Ramos (cell line): ENCODE measurements around the gene KIF5B.
"Not testable (repeated sequence)": the region's sequence is repeated elsewhere in the genome, so short reads cannot be mapped to it uniquely, and the experiment has no call there.

Experiments
- in situ Hi-C: fragments of 300-500 bp; cut with MboI; formaldehyde crosslinking; loops from one replicate; pipeline ENCODE4 v1.14.3; 2022; ENCODE audit warnings: low sequenced_read_pairs; ENCODE audit not compliant: unreplicated experiment

Gene KIF5B

DNA sequence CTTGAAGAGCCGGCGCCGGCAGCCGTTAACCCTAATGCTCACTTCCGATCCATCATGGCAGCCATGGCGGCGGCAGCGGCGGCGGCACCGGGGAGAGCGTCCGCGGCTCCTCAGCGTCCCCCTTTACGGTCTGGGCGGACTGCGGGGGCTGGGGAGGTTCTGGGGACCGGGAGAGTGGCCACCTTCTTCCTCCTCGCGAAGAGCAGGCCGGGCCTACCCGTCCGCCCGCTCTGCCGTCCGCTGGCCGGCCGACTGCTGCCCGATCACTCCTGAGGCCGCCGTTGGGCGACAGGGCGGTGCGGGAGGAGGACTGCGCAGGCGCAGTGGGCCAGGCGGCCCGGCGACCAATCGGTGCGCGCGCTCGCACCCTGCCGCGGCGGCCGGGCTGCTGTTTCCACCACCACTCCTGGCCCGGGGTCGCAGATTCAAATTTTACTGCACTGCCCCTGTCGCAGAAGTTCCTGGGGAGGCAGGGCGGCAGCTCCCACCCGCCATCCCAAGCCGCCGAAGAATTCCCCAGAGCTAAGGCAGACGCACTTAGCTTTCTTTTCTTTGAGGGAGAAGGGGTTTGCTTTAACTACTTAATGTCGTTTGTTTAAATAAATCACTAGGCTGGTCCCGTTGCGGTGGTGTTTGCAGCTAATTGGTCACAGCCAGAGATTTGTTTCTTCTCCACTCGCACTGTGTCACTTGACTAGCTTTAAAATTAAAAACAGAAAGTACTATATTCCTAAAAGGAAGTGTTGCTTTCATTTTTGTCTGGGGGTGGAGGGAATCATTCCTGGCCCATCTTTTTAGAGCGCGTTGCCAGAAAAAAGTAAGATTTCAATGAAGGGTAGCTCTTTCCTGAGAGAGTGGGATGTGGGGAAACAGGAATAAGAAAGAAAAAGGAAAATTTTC is at the start of gene KIF5B:
Gene KIF5B, minus strand, starts transcription at position 290 of the 900 bp plus-strand sequence. CDS start 452 bp downstream, outside the sequence.
- in situ Hi-C loops, result loop anchor here (25.0 kb wide), 1 partner anchor 306 kb away; no protein-coding TSS in a partner anchor

DNA sequence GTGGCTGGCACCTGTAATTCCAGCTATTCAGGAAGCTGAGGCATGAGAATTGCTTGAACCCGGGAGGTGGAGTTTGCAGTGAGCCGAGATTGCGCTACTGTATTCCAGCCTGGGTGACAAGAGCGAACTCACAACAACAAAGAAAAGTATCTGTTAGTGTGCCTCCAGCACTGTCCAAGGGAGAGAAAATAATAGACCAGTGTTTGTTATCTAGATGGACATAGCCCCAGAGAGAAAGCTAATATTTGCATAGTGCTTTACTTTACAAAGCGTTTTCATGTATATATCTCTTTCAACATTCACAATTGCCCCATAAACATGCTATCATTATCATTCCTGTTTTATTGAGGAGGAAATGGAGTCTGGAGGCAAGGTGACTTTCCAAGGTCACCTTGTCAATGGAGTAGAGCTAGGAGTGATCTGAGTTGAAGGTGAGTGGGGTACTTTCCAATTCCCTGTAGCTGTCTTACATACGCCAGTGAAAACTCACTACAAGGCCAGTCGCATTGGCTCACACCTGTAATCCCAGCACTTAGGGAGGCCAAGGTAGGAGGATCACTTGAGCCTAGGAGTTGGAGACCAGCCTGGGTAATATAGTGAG is 49.7 kb upstream of the KIF5B start:
- in situ Hi-C loops, result no loop called here

DNA sequence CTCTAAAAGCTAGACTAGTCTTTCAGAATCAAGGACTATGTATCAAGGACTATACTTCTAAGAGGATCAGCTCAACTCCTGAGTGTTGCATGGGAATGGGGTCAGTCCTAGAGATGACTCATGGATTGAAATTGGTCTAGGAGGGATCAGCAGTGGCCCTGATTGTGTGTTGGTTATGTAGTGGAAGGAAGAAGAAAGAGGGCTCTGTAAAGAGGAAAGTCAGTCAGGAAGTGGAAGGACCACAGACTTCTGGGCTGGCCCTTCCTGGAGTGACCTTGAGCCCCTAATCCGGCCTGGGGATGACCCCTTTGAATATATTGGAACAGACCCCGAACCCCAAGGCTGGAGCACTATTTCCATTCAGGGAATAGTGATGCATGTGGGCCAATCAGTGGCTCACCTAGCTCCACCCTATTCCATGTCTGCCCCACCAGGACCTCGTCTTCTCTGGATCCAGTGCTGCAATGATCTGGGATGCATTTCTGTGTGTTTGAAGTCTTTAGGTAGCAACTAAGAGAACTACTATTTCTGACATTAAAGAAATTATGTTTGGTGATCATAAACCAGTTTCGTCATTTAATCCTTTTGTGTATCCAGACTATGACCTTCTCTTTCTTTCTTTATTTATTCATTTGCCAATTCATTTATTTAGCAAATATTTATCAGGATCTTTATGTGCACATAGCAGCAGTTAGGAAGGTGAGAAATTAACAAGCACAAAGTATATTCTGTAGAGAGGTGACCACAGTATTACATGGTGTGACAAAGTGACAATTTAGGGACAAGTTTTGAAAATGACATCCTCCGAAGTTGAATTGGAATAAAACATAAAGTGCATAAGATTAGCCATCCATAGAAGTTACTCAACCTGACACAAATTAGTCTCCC is 48.6 kb upstream of the KIF5B start:
- in situ Hi-C loops, result no loop called here

DNA sequence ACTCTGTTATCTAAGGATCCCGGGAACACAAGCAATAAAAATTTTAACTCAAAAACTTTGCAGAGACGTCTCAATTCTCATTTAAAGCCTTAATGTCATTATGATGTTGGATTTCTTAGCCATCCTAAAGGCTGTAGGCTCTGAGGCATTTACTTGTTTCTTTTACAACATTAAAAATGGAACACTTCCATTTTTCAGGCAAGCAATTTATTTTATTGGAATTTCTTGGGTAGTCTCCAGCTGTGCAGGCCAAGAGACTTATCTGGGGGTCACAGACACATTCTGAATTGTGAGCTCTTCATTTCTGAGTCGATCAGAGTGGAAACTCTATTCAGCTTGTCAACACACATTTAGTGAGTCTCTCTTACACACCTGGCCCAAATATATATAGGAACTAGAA is 48.0 kb upstream of the KIF5B start:
- in situ Hi-C loops, result no loop called here

DNA sequence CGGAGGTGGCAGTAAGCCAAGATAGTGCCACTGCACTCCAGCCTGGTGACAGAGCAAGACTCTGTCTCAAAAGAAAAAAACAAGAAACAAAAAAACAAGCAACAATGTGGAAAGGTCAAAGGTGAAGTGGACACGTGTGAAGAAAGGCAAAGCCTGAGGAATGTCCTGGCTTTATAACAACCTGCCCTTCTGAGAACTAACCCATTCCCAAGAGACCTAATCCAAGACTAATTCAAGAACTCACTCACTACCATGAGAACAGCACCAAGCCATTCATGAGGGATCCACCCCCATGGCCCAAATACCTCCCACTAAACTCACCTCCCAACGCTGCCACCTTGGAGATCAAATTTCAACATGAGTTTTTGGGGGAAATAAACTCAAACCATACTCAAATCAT is 47.5 kb upstream of the KIF5B start:
- in situ Hi-C loops, result no loop called here

DNA sequence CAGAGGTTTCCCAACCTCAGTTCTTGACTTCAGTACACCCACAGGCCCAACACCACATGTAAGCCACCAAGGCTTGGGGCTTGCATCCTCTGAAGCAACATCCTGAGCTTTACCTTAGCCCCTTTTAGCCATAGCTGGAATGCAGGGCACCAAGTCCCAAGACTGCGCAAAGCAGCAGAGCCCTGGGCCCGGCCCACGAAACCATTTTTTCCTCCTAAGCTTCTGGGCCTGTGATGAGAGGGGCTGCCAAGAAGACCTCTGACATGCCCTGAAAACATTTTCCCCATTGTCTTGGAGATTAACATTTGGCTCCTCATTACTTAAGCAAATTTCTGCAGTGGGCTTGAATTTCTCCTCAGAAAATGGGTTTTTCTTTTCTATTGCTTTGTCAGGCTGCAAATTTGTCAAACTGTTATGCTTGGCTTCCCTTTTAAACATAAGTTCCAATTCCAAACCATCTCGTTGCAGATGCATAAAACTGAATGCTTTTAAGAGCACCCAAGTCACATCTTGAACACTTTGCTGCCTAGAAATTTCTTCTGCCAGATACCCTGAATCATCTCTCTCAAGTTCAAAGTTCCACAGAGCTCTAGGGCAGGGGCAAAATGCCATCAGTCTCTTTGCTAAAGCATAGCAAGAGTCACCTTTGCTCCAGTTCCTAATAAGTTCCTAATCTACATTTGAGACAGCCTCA is 42.5 kb upstream of the KIF5B start:
- in situ Hi-C loops, result not testable (repeated sequence)

DNA sequence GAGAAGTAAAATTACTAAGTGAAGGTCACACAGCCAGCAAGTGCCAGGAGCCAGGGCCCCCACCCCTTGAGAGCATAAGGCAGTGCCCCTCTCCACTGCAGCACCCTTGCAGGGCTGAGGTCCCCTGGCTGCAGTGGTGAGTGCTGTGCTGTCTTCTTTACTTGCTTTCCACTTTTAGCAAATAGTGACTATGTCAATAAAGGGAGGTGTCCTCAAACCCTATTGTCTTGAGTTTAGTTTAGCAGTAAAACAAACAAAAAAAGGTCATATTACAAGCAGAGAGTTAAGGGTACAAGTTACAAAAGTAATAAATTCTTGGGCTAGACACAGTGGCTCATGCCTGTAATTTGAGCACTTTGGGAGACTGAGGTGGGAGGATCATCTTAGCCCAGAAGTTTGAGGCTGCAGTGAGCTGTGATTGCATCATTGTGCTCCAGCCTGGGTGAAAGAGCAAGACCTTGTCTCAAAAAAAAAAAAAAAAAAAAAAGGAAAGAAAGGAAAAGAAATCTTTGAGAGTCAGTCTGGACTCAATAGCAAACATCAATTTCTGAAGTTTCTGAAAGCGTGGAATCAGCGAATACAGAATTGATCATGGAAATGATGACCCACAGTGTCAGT is 39.0 kb upstream of the KIF5B start:
- in situ Hi-C loops, result no loop called here

DNA sequence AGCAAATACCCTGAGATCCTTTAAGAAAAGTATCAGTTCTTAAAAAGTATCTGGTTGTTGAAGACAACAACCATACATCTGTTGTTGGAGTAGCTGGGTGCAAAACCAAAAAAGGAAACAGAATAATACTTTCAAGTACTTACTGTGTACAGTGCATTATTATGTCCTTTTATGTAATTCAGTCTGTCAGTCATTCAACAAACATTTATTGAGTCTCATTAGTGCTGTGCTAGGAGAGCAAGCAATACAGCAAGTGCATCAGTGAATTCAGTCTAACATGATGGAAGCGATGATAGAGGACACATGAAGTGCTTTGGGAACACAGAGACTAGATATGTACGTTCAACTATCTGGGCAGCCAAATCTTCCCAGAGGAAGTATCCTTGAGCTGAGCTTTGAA is 37.4 kb upstream of the KIF5B start:
- in situ Hi-C loops, result no loop called here

DNA sequence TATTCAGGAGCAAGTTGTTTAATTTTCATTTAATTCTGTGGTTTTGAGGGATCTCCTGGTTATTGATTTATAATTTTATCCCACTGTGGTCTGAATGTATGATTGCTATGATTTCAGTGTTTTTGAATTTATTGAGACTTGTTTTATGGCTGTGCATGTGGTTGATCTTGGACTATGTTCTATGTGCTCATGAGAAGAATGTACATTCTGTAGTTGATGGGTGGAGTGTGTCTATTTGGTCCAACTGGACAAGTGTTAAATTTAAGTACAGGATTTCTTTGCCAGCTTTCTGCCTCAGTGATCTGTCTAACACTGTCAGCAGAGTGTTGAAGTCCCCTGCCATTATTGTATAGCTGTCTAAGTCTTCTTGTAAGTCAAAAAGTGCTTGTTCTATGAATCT is 34.8 kb upstream of the KIF5B start:
- in situ Hi-C loops, result no loop called here

DNA sequence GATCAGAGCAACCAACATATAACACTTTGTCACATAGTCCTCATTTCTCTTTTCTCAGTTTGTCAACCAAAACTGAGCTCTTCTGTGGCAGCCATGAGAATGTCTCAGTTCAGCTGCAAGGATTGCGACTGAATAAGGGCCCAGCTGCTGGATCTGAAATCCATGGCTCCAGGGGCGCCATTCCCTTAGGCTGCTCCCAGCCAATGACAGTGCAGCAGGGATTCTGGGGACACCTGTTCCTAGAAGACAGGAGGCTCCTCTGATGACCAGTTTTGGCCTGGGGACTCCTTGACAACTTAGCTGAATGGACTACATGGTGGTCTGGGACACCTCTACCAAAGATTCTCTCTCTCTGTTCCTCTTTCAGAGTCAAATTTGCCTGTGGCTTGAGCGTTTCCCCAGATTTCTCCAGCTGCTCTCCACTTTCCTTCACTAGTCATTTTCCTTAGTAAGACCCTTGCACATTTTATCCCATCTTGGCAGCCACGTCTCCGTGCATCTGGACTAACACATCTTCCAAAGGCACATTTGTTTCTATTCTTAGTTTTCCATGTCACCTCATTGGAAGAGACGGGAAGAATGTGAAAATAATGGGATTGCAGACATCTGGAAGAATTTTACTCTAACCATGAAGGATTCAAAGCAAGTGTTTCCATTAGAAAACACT is 28.1 kb upstream of the KIF5B start:
- in situ Hi-C loops, result no loop called here

DNA sequence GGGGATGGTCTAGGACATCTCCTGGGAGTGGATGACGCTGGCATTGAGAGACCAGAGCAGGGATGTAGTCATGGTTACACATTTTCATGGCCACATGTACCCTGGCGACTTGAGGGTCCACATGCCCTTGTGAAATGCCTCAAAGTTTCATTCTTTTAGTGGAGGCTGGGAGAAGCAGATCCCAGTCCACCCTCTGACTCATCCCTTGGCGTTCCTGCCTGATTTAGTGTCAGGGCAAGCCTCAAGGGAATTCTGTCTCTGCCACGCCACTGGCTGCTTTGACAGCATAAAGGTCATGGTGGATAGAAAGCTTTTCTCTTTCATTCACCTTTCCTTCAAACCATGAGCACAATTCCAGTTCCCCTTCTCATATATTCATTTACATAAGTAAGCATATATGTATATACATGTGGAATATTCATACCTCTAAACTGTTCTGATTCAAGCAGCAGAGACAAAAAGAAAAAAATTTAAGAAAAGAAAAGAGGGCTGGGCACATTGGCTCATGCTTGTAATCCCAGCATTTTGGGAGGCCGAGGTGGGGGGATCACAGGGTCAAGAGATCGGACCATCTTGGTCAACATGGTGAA is 21.8 kb upstream of the KIF5B start:
- in situ Hi-C loops, result no loop called here

DNA sequence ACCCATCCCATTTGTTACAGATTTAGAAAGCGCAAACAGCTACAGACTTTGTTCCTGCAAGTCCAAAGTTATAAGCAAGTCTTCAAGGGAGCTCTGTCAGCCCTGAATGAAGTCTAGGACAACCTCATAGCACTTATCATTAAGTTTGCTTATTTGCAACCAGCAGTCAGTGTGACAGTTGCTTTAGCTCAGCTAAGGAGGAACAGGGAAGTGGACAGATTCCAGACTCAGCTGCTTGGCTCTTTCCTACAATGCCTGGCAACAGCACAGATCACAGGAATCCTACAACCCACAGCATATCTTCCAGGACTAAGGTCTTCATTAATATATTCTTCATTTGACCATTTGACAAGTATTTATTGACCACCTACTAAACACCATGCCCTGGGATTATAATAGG is 17.4 kb upstream of the KIF5B start:
- in situ Hi-C loops, result loop anchor here (25.0 kb wide), 1 partner anchor 289 kb away; no protein-coding TSS in a partner anchor

DNA sequence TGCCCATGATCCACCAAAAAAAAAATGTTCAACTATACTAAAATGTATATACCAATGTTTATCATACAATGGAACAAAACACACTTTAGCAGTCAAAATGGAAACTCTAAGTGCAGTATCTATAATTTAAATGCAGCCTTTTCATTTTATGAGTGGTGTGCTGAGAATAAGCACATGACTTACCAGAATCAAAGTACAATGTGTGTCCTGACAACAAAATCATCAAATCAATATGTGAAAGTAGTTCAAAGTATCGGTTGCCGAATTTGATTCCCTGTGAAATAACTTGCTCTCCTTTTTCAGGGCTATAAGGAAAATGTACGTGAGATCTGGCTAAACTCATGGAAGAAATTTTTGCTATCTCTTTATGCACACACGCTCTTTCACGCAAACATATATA is 16.9 kb upstream of the KIF5B start:
- in situ Hi-C loops, result loop anchor here (25.0 kb wide), 1 partner anchor 289 kb away; no protein-coding TSS in a partner anchor

DNA sequence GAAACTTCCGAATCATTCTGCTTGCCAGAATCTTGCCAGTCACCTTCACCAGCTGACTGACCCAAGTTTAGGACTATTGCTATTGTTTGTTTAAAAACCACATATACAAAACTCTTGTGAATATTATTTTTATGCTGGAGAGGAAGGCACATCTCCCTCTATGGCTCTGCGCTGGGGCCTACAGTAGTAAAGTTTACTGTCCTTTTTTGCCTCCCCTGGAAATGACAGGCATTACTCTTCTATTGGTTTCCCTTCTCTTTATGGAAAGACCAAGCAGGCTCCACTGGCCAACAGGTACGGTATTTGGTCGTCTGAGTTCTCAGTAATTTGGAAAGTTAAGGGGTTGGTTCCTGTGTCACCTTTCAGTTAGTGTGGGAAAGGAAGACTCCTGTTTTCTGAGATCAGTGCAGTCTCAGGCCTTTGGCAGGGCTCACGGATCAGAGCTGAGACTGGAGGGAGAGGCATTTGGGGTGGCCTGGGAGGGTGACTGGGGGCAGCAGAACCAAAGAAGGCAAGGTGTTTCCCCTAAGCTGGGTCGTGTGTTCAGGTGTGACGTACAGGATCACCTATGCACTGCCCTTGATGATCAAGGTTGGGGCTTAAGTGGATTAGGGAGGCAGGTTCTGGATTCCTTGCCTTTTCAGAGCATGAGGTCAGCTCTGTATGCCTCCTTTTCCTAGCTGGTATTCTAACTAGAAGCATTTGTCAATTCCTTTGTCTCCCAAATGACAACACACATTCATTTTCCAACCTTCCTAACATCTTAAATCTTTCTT is 16.0 kb upstream of the KIF5B start:
- in situ Hi-C loops, result loop anchor here (25.0 kb wide), 1 partner anchor 290 kb away; no protein-coding TSS in a partner anchor

DNA sequence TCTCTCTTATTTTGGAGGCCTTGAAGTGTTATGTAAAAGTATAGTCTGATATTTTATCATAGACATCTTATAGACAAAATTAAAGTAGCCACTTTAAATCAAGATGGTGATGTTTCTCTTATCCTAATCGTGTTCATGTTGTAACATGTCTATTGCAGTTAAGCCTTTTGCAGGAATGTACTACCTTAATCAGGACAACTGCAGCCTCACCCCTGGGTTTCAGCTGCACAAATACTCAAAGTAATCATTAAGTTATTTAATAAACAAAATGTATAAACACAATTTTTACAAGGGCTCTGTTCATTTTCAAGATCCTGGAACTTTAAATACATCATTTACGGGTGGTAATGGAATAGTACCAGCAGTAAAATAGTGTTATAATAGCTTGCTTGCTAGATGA is 14.4 kb upstream of the KIF5B start:
- in situ Hi-C loops, result loop anchor here (25.0 kb wide), 1 partner anchor 292 kb away; no protein-coding TSS in a partner anchor

DNA sequence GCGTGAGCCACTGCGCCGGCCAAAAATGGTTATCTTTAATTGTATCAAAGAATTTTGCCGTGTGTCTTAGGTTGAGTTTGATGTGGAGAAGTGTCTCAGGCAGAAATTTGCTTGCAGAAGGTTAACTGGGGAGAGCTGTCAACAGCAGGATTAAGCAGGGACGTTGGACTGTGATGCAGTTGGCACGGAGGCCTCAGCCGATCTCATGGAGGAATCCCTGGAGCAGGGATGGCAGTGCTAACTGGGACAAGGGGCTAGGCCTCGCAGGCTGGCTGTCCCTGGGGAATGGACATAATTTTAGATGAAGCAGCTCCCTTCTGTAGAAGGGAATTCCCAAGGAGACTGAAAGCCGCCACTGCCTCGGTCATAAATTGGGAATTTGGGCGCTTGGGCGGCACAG is 12.3 kb upstream of the KIF5B start:
- in situ Hi-C loops, result loop anchor here (25.0 kb wide), 1 partner anchor 294 kb away; no protein-coding TSS in a partner anchor

DNA sequence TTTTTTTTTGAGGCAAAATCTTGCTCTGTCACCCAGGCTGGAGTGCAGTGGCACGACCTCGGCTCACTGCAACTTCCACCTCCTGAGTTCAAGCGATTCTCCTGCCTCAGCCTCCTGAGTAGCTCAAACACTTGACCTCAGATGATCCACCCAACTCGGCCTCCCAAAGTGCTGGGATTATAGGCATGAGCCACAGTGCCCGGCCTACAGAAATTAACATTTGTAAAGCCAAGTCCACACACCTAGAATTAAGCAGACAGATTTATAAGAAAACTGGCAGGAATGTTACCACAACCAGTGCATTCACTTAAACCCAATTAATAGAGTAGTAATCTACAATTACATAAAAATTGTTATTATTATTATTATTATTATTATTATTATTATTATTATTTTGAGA is 11.7 kb upstream of the KIF5B start:
- in situ Hi-C loops, result loop anchor here (25.0 kb wide), 1 partner anchor 294 kb away; no protein-coding TSS in a partner anchor

DNA sequence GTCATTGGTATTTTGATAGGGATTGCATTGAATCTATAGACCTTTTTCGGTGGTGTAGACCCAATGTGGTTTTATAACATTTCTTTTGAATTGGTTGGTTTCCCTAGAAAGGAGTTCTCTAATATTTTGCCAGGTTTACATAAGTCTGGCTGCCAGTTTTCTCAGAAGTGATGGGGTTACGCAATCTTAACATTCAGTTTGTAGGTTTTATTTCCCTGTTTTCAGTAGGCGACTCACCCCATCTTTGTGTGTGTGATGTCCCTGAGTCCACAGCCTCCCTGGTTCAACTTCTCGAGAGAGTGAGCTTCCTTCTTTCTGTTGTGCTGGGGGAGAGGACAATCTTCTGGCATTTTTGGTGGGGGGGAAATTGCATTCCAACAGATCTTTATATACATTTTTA is 9.6 kb upstream of the KIF5B start:
- in situ Hi-C loops, result loop anchor here (25.0 kb wide), 1 partner anchor 296 kb away; no protein-coding TSS in a partner anchor
